ENCODE measurements around the gene TMEM247.

The TMEM247 gene

GRCh38 chr2:46479265-46479664, at the start of gene TMEM247:
Gene TMEM247 (plus strand): TSS chr2:46479565.
- DNase-seq (ENCODE audit: low read depth in 2 of 2): no peak

GRCh38 chr2:46430413-46430812, 49.0 kb upstream of the TMEM247 start:
- no peak for DNase-seq (ENCODE audit: low read depth in 2 of 2)

DNA sequence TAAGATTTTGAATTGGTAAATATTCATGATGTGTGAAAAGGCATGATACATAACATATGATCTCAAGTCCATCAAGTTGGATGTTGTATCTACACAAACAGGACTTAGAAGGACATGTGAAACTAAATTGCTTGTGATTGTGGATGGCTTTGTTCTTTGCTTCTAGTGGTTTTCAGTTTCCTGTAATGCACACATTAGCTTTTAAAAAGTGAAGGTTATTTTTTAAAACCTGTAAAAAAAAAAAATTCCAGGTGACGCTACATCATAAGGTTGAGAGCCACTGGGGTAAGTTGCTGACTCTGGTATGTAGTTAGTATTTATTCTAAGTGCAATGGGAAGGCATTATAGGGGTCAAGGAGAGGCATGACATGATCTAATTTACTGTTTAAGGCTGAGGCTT, 48.4 kb upstream of the TMEM247 start:
- no peak for DNase-seq (ENCODE audit: low read depth in 2 of 2)

GRCh38 chr2:46431481-46432235, 47.7 kb upstream of the TMEM247 start:
- DNase-seq (ENCODE audit: low read depth in 2 of 2): no peak

GRCh38 chr2:46434851-46435273, 44.5 kb upstream of the TMEM247 start:
- no peak for DNase-seq (ENCODE audit: low read depth in 2 of 2)

DNA sequence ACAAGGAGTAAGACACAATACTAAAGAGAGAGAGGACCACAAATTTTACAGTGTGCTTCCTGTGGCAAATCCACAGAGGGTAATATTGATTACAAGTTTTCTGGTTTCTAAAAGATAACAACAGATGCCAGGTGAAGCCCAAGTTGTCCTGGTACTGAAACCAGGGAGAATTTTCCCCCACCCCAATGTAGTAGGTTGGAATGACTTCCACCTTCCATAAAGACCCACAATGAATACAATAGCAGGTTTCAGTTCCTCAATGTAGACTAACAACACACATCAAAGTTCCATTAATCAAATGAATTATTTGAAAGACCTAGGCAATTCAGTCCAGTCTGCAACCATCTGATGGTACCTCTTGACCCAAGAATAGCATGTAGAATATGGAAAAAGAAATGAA, 44.0 kb upstream of the TMEM247 start:
- no peak for DNase-seq (ENCODE audit: low read depth in 2 of 2)

- DNase-seq (ENCODE audit: low read depth in 2 of 2): no peak
Measured at GRCh38 chr2:46435796-46436360, 43.5 kb upstream of the TMEM247 start.

DNA sequence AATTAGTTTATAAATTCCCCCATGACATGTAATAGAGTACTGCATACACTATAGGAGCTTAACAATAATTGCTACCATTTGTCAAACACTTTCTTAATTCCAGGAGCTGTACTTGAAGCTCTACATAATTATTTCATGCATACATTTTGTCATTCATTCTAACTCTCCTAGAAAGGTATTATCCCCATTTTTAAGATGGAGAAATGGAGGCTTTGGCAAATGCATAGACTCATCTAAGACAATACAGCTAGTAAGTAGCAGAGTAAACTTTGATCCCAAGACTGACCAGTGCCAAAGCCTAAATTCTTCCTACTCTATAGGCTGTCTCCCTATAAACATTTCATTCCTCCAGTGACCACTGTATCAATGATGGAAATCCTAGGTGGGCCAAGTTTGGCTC, 42.6 kb upstream of the TMEM247 start:
- no peak for DNase-seq (ENCODE audit: low read depth in 2 of 2)

- DNase-seq (ENCODE audit: low read depth in 2 of 2): no peak
Measured at GRCh38 chr2:46438102-46438501, 41.3 kb upstream of the TMEM247 start.

- DNase-seq (ENCODE audit: low read depth in 2 of 2): no peak
Measured at GRCh38 chr2:46438794-46439193, 40.6 kb upstream of the TMEM247 start.

GRCh38 chr2:46439582-46439981, 39.8 kb upstream of the TMEM247 start:
- no peak for DNase-seq (ENCODE audit: low read depth in 2 of 2)

- no peak for DNase-seq (ENCODE audit: low read depth in 2 of 2)
Measured at GRCh38 chr2:46441838-46442712, 37.3 kb upstream of the TMEM247 start.

- no peak for DNase-seq (ENCODE audit: low read depth in 2 of 2)
Measured at GRCh38 chr2:46444732-46445131, 34.6 kb upstream of the TMEM247 start.

GRCh38 chr2:46445556-46445955, 33.8 kb upstream of the TMEM247 start:
- DNase-seq (ENCODE audit: low read depth in 2 of 2): no peak

- no peak for DNase-seq (ENCODE audit: low read depth in 2 of 2)
Measured at GRCh38 chr2:46446871-46447568, 32.3 kb upstream of the TMEM247 start.

DNA sequence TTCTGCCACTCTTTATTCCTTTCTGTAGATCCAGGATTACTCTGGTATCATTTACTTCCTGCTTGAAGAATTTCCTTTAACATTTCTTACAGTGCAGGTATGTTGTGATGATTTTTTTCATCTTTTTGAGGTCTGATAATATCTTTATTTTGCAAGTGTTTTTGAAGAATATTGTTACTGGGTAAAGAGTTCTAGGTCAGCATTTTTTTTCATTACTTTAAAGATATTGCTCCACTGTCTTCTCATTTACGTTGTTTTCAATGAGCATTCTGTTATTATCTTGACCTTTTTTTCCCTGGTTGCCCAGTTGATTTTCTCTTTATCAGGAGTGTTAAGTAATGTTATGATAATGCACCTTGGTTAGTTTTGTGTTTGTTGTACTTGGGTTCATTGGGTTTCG, 31.7 kb upstream of the TMEM247 start:
- no peak for DNase-seq (ENCODE audit: low read depth in 2 of 2)

- no peak for DNase-seq (ENCODE audit: low read depth in 2 of 2)
Measured at GRCh38 chr2:46448111-46448510, 31.3 kb upstream of the TMEM247 start.

GRCh38 chr2:46448641-46449040, 30.7 kb upstream of the TMEM247 start:
- DNase-seq (ENCODE audit: low read depth in 2 of 2): no peak

GRCh38 chr2:46449700-46450099, 29.7 kb upstream of the TMEM247 start:
- DNase-seq (ENCODE audit: low read depth in 2 of 2): no peak

DNA sequence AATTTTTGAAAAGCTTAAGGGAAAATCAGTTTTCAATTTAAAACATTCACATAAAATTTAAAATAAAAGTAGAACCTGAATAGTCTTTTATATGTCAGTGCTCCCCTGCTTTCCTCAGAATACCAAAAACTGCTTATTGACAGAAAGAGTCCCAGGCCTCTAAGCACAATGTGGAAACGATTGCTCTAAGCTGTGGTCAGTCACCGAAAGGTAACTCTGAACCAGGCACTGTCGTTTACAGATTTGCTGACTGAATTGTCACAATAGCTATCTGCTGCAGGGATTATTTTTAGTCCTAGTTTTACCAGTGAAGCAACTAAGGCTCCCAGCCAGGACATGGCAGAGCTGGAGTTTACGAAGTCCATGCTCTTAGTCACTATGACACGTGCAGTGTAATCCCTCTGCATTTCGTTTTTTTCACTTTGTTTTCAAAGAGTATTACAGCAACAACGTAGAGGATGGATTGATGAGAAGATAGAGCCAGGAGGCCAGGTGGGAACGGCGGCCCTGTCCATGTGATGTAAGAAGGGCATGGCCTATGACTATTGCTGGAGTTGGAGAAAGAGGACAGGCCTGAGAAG, 28.1 kb upstream of the TMEM247 start:
- DNase-seq (ENCODE audit: low read depth in 2 of 2): no peak

DNA sequence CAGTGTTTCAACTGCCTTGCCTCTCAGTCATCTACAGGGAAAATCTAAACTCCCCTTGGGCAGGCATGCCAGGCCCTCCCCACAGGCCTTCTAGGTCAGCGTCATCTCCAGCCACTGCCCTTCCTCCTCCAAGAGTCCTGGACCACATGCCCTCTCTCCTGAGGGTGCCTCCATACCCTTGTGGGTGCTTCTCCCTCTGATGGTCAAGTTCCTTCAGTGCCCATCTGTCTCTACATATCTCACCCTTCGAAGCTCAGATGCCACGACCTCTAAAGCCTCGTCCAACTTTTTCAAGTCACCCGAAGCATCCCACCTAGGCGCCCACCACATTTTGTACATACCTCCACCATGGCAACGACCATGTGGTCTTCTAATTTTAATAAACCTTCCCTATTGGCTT, 22.6 kb upstream of the TMEM247 start:
- DNase-seq (ENCODE audit: low read depth in 2 of 2): no peak

Measured in stimulated activated CD8-positive, alpha-beta memory T cell treated with anti-CD3 and anti-CD28 coated beads, Interleukin-2, amount 100 ng/mL, for 48 hours (primary cell).